Smooth muscle cell (in vitro differentiated cells): ENCODE data around the gene PARD6A. TPM values are rescaled to one million over a fixed set of nuclear protein-coding genes. Genes with fewer than 3 reads are reported as not detected.

Experiments
- DNase-seq: peaks from one replicate; lab custom pipeline; 2025; ENCODE audit not compliant: unreplicated experiment; lab: John Stamatoyannopoulos, UW
- H2AFZ ChIP-seq: fragments of 200-600 bp; sonication (generic); 2 replicates; pipeline ENCODE4 v1.6.0; 2016; ENCODE audit warnings: antibody characterized with exemption, low read depth, mild to moderate bottlenecking
- H3F3A ChIP-seq: fragments of 200-600 bp; sonication (generic); 2 replicates; pipeline ENCODE4 v1.6.0; 2017; ENCODE audit warnings: antibody characterized with exemption, low read depth
- H3K27ac ChIP-seq: fragments of 200-600 bp; sonication (generic); 2 replicates; pipeline ENCODE4 v1.5.1; 2016; ENCODE audit warnings: low read depth, mild to moderate bottlenecking
- H3K27me3 ChIP-seq: fragments of 200-600 bp; sonication (generic); 2 replicates; pipeline ENCODE4 v1.6.1; 2016; ENCODE audit warnings: low read depth, mild to moderate bottlenecking
- H3K36me3 ChIP-seq: fragments of 200-600 bp; sonication (generic); 2 replicates; pipeline ENCODE4 v1.5.1; 2016; ENCODE audit warnings: low read depth
- H3K4me1 ChIP-seq: fragments of 200-600 bp; sonication (generic); 2 replicates; pipeline ENCODE4 v1.5.1; 2016; ENCODE audit warnings: low read depth
- H3K4me2 ChIP-seq: fragments of 200-600 bp; sonication (generic); 2 replicates; pipeline ENCODE4 v1.6.0; 2016; ENCODE audit warnings: mild to moderate bottlenecking
- H3K4me3 ChIP-seq: fragments of 200-600 bp; sonication (generic); 2 replicates; pipeline ENCODE4 v1.5.1; 2016; ENCODE audit warnings: mild to moderate bottlenecking
- H3K79me2 ChIP-seq: fragments of 200-600 bp; sonication (generic); 2 replicates; pipeline ENCODE4 v1.6.0; 2016; ENCODE audit warnings: low read depth, mild to moderate bottlenecking
- H3K9ac ChIP-seq: fragments of 200-600 bp; sonication (generic); 2 replicates; pipeline ENCODE4 v1.6.0; 2016; ENCODE audit warnings: low read depth
- H3K9me3 ChIP-seq: fragments of 200-600 bp; sonication (generic); replicated peaks from 2 replicates; pipeline ENCODE4 v1.5.1; 2016; ENCODE audit warnings: low read depth
- H4K20me1 ChIP-seq: fragments of 200-600 bp; sonication (generic); 2 replicates; pipeline ENCODE4 v1.6.0; 2016; ENCODE audit warnings: low read depth
- WGBS: methylation state at CpG from one replicate; pipeline ENCODE4 v1.1.7; 2016; ENCODE audit warnings: low lambda C conversion rate; 5-methylcytosine and 5-hydroxymethylcytosine counted together
- polyA plus RNA-seq: library from polyadenylated mRNA; unstranded; fragments of >200 nt; fragmentation: Nextera tagmentation; extraction: Ambion mirVana; gene quantifications from 2 replicates; pipeline ENCODE4 v1.2.1, GENCODE V29; 2016
- total RNA-seq: library from RNA; depleted of rRNA; stranded (reverse); fragments of >200 nt; gene quantifications from 2 replicates; pipeline ENCODE4 v1.2.3, GENCODE V29; 2014
- TF ChIP-seq, protein P1 (sequence below): fragments of 200-600 bp; sonication (generic); IDR thresholded peaks from 2 replicates; pipeline ENCODE4 v1.5.1; 2017; ENCODE audit warnings: borderline replicate concordance, mild to moderate bottlenecking, antibody characterized with exemption; ENCODE audit not compliant: insufficient read depth, poor library complexity, severe bottlenecking

The PARD6A gene
- total and polyA plus RNA-seq, 2 experiments from 2014 or later, result 0.36 to 0.58 TPM

DNA sequence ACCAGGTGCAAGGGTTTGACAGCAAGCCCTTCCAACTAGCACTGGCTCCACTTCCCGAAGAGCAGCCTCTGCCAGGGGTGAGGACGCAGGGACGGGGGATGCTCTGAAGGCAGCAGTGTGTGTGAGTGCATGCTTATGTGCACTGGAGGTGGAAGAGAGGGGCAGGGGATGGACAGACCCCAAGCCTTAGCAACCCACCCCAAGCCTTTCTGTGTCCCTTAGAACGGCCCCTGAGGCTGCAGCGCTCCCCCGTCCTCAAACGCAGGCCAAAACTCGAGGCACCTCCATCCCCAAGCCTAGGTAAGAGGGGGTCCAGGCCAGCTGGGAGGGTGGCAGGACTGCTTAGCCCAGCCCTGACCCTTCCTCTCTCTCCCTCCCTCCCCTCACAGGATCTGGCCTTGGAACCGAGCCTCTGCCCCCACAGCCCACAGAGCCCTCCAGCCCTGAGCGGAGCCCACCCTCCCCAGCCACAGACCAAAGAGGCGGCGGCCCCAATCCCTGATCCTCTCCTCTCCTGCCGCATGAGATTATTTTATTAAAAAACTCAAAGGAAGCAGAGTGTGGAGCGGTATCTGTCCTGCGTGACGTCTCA, 3.6 kb upstream of the PARD6A start:
- DNase-seq, result no peak
- WGBS, result 97% methylated on average over 15 of the region's 16 CpGs
- Histone ChIP-seq H3K27ac (no peak overlapping the region), H3K27me3 (no peaks in the 10 kb centered on the region), H2AFZ (no peak overlapping the region), H3K4me2 (no peak overlapping the region), H3K36me3 (no peaks in the 10 kb centered on the region), H3K9me3 (no peaks in the 10 kb centered on the region), H3K4me3 (no peak overlapping the region), H3F3A (peaks cover 4% of the 10 kb centered on the region), H3K79me2 (no peaks in the 10 kb centered on the region), H3K9ac (no peak overlapping the region), H4K20me1 (peaks cover 7% of the 10 kb centered on the region), H3K4me1 (peaks cover 3% of the 10 kb centered on the region)
- TF ChIP-seq, protein P1, sequence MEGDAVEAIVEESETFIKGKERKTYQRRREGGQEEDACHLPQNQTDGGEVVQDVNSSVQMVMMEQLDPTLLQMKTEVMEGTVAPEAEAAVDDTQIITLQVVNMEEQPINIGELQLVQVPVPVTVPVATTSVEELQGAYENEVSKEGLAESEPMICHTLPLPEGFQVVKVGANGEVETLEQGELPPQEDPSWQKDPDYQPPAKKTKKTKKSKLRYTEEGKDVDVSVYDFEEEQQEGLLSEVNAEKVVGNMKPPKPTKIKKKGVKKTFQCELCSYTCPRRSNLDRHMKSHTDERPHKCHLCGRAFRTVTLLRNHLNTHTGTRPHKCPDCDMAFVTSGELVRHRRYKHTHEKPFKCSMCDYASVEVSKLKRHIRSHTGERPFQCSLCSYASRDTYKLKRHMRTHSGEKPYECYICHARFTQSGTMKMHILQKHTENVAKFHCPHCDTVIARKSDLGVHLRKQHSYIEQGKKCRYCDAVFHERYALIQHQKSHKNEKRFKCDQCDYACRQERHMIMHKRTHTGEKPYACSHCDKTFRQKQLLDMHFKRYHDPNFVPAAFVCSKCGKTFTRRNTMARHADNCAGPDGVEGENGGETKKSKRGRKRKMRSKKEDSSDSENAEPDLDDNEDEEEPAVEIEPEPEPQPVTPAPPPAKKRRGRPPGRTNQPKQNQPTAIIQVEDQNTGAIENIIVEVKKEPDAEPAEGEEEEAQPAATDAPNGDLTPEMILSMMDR, result no peak

DNA sequence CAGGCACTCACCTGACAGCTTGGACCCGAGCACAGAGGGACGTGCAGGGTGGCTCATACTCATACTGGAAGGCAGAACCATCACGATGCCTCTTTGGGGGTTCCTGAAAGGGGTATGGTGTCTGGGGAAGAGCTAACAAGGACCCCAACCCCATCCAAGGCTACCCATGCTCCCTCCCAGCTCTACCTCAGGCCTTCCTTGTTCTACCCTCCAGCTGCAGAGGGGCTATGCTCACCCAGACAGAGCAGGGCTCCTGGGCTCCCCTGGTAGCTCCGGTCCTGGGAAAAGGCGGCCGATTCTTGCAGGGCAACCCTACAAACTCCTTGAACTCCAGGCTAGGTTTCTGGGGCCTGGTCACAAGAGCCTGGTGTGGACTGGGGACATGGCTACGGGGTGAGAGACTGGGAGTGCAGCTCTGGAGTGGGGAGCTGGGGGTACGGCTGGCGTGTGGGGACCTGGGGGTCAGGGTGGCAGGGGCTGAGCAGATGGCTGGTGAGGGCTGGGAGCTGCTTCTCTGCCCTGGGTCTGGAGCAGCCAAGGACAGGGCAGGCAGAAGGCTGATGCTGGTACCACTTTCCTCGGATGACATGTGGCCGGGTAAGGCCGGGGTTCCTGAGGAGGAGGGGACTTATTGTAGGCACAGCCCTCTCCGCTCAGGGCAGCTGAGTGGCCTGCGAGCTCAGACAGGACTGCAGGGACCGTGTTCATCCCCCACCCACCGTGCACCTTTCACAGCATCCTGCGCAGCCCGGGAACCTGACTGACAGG, 2.8 kb upstream of the PARD6A start:
- 96% methylated on average over 18 of the region's 18 CpGs for WGBS
- peaks cover 4% of the 10 kb centered on the region for H3F3A ChIP-seq
- no peak overlapping the region for H3K4me3 ChIP-seq
- peaks cover 7% of the 10 kb centered on the region for H4K20me1 ChIP-seq
- H3K9me3 ChIP-seq, result no peaks in the 10 kb centered on the region
- TF ChIP-seq, protein P1, result no peak
- no peaks in the 10 kb centered on the region for H3K36me3 ChIP-seq
- H3K4me1 ChIP-seq, result peaks cover 3% of the 10 kb centered on the region
- H2AFZ ChIP-seq, result no peak overlapping the region
- H3K27me3 ChIP-seq, result no peaks in the 10 kb centered on the region
- DNase-seq, result no peak
- no peak overlapping the region for H3K27ac ChIP-seq
- no peak overlapping the region for H3K4me2 ChIP-seq
- H3K79me2 ChIP-seq, result no peaks in the 10 kb centered on the region
- H3K9ac ChIP-seq, result no peak overlapping the region

DNA sequence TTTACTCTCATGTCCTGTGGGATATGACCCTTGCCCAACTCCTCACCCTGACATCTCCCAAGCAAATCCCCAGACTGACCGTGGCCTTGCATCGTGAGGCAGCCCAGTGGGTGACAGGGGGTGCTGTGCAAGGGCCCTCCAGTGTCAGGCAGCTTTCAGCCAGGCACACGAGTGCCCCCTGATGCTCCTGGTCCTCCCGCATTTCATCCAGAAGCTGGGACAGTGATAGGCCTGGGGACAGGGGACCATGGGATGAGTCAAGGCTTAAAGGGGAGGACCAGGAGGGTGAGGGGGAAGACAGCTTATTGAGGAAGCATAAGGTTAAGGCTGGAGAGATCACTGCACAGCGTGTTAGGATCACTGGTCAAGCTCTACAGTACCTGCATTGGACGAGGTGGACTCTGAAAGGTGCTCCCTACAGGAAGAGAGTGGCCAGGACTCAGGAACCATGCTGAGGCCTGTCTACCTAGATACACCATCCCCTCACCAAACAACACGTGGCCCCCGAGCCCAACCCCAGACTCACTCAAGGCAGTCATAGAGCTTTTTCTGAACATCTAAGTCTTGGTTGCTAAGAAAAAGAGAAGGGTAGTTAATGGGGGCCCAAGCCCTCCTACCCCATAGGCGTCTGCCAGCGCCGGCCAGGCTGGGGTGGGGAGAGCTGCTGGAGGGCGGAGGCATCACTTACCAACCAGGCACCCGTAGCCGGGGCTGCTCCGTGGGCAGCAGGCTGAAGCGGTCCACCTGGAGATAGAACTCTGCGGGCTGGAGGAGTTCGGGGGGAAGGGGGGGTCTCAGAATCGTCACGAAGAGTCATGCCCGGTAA, 1.7 kb upstream of the PARD6A start:
- Histone ChIP-seq H3K27me3 (no peaks in the 10 kb centered on the region), H3K9ac (no peak overlapping the region), H4K20me1 (peaks cover 7% of the 10 kb centered on the region), H3K4me1 (peaks cover 3% of the 10 kb centered on the region), H3K4me2 (peak overlapping the region; percentile 92), H3K4me3 (peak overlapping the region; percentile 73), H3K36me3 (no peaks in the 10 kb centered on the region), H3K9me3 (no peaks in the 10 kb centered on the region), H3F3A (peaks cover 4% of the 10 kb centered on the region), H3K79me2 (no peaks in the 10 kb centered on the region), H3K27ac (no peak overlapping the region), H2AFZ (no peak overlapping the region)
- WGBS, result 53% methylated on average over 18 of the region's 21 CpGs
- TF ChIP-seq, protein P1, result no peak
- no peak for DNase-seq
